Activated T-helper 9 cell treated with anti-CD3 and anti-CD28 coated beads, Interleukin-2, amount 50 U/mL, for 16 hours (primary cell): ENCODE data around the gene TNS3.
"Not testable (repeated sequence)": the region's sequence is repeated elsewhere in the genome, so short reads cannot be mapped to it uniquely, and the experiment has no call there.

Experiments
- DNase-seq: peaks from one replicate; pipeline ENCODE4 v3.0.0-alpha.2; 2020; ENCODE audit warnings: low read depth

The TNS3 gene

GRCh38 chr7:47581804-47582763 is at the start of gene TNS3:
TSS of gene TNS3 (minus strand) at chr7:47582111. CDS start at chr7:47439636, 142,475 bp downstream.
- DNase-seq: no peak

DNA sequence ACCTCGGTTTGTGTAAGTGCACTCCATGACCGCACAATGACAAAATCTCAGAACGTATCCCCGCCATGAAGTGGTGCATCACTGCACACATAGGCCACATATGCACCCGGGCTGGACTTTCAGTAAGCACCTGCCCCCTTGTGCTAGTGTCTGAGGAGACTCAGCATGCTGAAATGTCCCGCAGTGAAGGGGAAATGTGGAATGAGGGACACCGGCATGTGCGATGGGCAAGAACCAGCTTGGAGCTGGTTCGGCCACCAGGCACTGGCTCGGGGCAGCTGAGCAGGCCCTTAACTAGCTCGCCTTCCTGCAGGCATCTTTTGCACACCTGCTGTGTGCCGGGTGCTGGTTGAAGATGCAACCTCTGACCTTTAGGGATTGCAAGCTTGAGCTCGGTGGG is 49.8 kb upstream of the TNS3 start:
- no peak for DNase-seq

DNA sequence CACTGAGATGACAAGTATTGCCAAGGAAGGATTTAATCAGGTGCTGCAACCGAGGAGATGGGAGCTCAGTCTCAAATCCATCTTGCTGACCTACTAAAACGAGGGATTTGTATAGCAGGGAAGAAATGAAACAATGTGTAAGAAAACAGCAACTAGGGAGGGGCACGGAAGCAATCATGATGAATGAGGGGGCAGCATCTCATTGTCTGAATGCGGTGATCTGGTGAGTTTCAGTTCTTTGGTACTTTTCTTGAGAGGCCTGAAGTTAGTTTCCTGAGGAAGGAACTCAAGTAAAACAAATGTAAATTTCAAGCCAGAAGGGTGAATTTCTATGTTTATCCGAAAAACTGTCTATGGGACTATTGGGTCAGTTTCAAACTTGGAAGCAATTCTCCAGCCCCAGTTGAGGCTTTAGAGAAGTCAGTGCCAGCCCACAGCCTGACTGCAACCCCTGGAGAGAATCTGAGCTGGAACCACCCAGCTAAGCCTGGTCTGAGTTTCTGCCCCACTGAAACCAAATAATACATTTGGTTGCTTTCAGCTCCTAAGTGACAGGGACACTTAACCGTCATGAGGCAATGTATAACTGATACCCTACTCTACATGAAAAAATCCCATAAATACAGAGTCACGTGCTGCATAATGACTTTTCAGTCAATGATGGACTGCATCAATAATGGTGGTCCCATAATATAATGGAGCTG is 45.8 kb upstream of the TNS3 start:
- DNase-seq: no peak

DNA sequence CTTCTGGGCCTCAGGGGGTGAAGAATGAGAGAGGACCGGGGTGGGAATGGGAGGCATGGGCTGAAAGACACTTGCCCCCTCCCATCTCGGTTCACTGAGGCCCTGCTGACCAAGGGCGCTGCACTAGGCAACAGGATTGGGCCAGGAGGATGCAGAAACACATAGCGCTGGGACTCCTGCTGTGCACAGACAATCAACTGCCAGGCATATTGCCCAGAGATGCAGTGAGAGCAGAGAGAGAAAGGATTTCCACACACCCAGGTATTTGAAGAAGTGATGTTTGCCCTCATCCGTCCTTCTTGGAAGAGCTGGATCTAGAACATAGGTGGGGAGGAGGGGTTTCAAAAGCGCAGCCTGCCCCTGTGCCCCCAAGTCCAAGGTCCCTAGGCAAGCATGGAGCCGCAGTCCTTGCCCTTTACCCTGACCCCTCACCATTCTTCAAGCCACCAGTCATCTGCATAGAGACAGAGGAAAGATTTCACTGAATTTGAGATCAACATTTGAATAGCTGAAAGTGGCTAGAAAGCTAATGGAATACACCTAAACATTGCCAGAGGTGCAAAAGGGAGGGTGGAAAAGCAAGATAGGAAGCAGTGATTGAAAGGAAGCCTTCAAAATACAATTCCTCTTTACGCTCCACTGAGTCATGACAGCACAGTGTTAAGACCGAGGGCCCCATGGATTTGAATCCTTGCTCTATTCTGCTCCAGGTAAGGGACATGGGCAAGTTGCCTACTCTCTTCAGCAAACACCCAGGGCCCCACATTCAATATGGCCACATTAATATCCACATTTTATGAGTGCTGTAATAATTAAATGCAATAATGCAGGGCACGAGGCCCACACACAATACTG is 44.2 kb upstream of the TNS3 start:
- DNase-seq: no peak

DNA sequence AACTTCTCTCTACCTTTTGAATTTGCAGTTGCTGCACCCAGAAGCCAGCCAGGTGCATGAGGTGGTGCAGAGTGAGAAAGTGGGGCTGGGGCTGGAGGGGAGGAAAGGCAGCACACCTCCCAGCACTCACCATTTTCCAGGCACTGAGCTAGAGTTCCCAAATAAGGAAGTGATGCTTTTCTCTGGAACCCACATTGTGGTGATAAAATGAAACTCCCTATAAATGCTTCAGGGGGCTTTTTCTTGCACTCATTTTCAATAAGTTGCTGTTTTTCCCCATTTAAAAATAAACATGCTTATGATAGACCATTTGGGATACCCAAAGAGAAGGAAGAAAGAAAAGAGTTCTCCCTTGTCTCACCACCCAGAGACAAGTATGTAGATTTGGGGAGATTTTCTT is 42.8 kb upstream of the TNS3 start:
- no peak for DNase-seq

DNA sequence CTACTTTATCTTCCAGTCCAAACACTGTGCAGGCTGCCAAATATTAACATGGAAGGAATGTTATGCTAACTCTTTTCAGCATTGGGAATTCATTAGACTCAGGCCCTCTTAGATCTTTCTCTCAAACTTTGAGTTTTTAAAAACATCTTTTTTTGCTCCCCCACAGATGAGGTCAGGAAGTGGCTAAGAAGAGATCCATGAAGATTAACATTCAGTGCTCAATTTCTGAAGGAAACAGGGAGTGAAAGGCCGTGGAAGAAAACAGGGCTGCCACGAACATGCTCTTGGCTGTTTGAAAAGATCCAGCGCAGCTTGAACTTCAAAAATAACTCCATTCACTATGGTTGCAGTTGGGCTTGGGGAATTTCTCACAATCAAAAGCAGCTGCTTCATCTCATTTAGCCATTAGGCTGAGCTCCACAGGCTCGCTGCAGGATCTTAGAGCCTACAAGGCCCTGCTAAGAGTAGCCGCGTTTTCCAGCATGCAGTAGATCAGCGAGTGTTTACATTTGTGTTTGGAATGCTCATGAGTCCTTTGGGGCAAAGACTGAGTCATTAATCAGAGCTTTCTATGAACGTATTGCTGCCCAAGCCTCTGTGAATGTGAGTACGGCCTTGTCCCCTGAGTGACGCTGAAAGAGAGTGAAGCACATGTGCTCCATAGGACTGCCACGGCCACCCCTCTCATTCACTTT is 41.2 kb upstream of the TNS3 start:
- DNase-seq: no peak

DNA sequence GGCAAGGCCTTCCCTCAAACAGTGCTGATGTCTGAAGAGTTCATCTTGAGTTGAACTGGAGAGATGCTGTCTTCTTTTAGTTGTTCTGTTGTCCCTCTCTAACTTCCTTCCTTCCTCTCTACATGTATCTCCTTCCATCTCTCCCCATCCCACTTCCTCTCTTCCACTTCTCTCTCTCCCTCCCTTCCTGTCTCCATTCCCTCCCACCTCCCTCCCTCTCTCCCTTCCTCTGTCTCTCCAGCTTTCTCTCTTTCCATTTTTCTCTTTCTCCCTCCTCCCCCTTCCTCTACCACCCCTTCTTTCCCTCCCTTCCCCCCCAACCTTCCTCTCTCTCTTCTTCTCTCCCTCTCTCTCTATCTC is 40.7 kb upstream of the TNS3 start:
- no peak for DNase-seq

GRCh38 chr7:47621979-47622561 is 40.2 kb upstream of the TNS3 start:
- DNase-seq: no peak

GRCh38 chr7:47621347-47621746 is 39.4 kb upstream of the TNS3 start:
- no peak for DNase-seq

DNA sequence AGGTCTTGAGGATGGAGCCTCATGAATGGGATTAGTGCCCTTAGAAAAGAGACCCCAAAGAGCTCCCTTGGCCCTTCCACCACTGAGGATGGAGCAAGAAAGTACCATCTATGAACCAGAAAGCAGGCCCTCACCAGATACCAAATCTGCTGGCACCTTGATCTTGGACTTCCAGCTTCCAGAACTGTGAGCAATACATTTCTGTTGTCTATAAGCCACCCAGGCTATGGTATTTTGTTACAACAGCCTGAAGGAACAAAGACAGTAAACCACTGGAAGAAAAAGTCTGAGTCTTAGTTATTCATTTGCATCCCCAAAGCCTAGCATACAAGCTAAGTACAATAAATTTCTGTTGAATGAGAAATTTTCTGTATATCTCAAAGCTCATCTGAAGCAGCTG is 37.9 kb upstream of the TNS3 start:
- DNase-seq: no peak

- DNase-seq: no peak
These were observed 35.2 kb upstream of the TNS3 start for GRCh38 chr7:47617131-47617530.

GRCh38 chr7:47614450-47614849 is 32.5 kb upstream of the TNS3 start:
- DNase-seq: no peak

DNA sequence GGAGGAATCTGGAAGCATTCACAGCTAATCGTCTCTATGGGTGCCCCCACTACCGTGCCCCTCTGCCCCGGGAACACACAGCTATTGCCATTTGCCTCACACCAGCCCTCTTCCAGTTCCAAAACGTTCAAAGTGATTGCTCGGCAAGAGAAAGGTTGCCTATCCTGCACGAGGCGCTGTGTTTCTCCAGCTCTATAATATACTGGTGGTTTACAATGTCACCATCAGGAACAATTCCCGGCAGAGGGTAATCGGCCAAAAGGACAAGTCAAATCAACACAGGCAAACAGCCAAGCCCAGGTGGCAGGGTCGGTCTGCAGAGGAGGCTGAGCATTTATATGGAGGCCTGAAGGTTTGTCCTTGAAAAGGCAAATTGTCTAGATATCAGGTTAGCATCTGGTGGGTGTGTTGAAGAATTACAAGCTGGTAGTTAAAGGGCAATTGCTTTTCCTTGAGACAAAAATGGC is 29.2 kb upstream of the TNS3 start:
- no peak for DNase-seq

DNA sequence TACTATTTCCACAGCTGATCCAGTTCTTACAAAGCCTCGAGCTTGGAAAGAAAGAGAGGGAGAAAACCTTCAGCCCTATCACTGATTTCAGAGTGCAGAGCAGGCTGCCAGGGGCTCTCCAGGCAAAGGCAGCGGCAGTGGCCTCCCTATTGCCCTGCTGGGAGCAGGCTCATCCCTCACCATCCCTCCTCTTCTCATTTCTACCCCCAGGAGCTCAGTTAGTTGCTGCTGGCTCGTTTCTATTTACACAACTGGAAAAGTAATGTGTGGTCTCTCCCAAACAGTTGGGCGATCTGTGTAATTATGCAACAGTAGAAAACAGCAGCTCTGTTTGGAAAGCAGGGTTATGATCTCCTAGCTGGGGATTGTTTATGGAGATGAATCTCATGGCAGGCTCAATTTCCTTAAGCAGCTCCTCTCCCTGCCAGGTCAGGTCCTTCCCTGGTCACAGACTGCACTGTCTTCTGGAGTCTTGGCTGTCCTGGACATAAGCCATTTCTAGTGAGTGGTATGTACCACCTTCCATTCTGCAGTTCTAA is 28.7 kb upstream of the TNS3 start:
- no peak for DNase-seq

- no peak for DNase-seq
These were observed 28.0 kb upstream of the TNS3 start for GRCh38 chr7:47609803-47610452.

GRCh38 chr7:47606593-47607046 is 24.7 kb upstream of the TNS3 start:
- DNase-seq: not testable (repeated sequence)

- DNase-seq: no peak
These were observed 24.1 kb upstream of the TNS3 start for GRCh38 chr7:47605816-47606575.

DNA sequence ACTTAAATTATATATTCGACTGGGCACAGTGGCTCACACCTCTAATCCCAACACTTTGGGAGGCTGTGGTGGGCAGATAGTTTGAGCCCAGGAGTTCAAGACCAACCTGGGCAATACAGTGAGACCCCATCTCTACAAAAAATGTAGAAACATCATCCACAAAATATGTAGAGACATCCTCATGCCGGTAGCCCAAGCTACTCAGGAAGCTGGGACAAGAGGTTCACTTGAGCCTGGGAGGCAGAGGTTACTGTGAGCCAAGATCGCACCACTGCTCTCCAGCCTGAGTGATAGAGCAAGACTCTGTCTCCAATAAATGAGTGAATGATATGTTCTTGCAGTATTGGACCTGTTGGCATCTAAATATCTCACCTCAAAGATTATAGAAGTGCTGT is 22.6 kb upstream of the TNS3 start:
- no peak for DNase-seq

DNA sequence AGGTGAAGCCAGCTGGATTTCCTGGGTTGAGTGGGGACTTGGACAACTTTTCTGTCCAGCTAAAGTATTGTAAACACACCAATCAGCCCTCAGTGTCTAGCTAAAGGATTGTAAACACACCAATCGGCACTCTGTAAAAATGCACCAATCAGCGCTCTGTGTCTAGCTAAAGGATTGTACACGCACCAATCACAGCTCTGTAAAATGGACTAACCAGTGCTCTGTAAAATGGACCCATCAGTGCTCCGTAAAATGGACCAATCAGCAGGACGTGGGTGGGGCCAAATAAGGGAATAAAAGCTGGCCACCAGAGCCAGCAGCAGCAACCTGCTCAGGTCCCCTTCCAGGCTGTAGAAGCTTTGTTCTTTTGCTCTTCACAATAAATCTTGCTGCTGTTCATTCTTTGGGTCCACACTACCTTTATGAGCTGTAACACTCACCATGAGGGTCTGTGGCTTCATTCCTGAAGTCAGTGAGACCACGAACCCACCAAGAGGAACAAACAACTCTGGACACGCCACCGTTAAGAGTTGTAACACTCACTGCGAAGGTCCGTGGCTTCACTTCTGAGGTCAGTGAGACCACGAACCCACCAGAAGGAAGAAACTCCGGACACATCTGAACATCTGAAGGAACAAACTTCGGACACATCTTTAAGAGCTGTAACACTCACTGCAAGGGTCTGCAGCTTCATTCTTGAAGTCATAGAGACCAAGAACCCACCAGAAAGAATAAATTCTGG is 21.8 kb upstream of the TNS3 start:
- not testable (repeated sequence) for DNase-seq
